ENCODE measurements around the gene TEF. TPM values are rescaled to one million over a fixed set of nuclear protein-coding genes. Genes with fewer than 3 reads are reported as not detected.

TEF gene
- total RNA-seq, 1 experiment from 2014 or later, result 12.0 TPM

- TF ChIP-seq AFF4 (CRISPR knock-in tag; IDR thresholded peaks at IDR 0.05; ENCODE audit: borderline replicate concordance) (peak; percentile 95), USF1 (CRISPR knock-in tag; IDR thresholded peaks at IDR 0.05) (peak; percentile 60; the same call in 1 of the 2 replicates), MLX (CRISPR knock-in tag; IDR thresholded peaks at IDR 0.05) (peak; percentile 23; the same call in 1 of the 2 replicates), ATF6 (CRISPR knock-in tag; IDR thresholded peaks at IDR 0.05) (0 out of 2 replicates have a peak, but pooled peaks have one; percentile 15), TP53 (CRISPR knock-in tag; IDR thresholded peaks at IDR 0.05) (peak; percentile 69), ZNF219 (CRISPR knock-in tag; IDR thresholded peaks at IDR 0.05; ENCODE audit: borderline replicate concordance) (0 out of 2 replicates have a peak, but pooled peaks have one; percentile 46), PRRX2 (CRISPR knock-in tag; IDR thresholded peaks at IDR 0.05) (peak; percentile 94), SOX15 (CRISPR knock-in tag; IDR thresholded peaks at IDR 0.05) (no peak), JUN (CRISPR knock-in tag; IDR thresholded peaks at IDR 0.05) (peak; percentile 24; the same call in 1 of the 2 replicates), ETV6 (CRISPR knock-in tag; IDR thresholded peaks at IDR 0.05) (peak; percentile 59; the same call in 1 of the 2 replicates), ESRRA (CRISPR knock-in tag; IDR thresholded peaks at IDR 0.05; ENCODE audit: borderline replicate concordance) (peak; percentile 81), USF2 (CRISPR knock-in tag; IDR thresholded peaks at IDR 0.05) (no peak; the same call in none of the 2 replicates), NR1H2 (CRISPR knock-in tag; IDR thresholded peaks at IDR 0.05) (0 out of 2 replicates have a peak, but pooled peaks have one; percentile 9), CTCF (IDR thresholded peaks at IDR 0.05) (no peak), SMAD3 (CRISPR knock-in tag; IDR thresholded peaks at IDR 0.05; ENCODE audit: borderline replicate concordance) (peak; percentile 23; the same call in 1 of the 2 replicates), ZNF532 (CRISPR knock-in tag; IDR thresholded peaks at IDR 0.05; ENCODE audit: borderline replicate concordance) (no peak), ZNF396 (CRISPR knock-in tag; IDR thresholded peaks at IDR 0.05; ENCODE audit: borderline replicate concordance) (no peak), E2F1 (CRISPR knock-in tag; IDR thresholded peaks at IDR 0.05) (no peak; the same call in 1 of the 2 replicates)
Measured at GRCh38 chr22:41446639-41447434, 65.1 kb downstream of the TEF start, which contains the start of gene TOB2 (continued).

Measured in WTC11 (cell line).